ENCODE results near the gene ZDHHC4. TPM values are rescaled to one million over a fixed set of nuclear protein-coding genes. Genes with fewer than 3 reads are reported as not detected.

Gene ZDHHC4
- total RNA-seq, 4 donors from 2014 or later = 6.4 to 53.8 (median 26.1) TPM

GRCh38 chr7:6615723-6616555 lies 38.7 kb downstream of the ZDHHC4 start:
- no peak for DNase-seq
- peaks cover 0 to 34% (median 7%) of the 10 kb centered on the region in 4 donors for H3K4me1 ChIP-seq
- no peaks in the 10 kb centered on the region for H3K9me3 ChIP-seq
- 19% methylated on average over 28 of the region's 63 CpGs; no CpG with 5 or more reads in 1 of the 2 donors for WGBS, 2 donors (ENCODE audit: low coverage in 1 of 2)
- intact Hi-C loops (cut with DNase I; ENCODE audit: low total_unique reads) (no loop called here), in situ Hi-C loops (cut with MboI; ENCODE audit: low pct_ligation_motif_present in 1 of 4, low pct_unique_long_range_greater_than_20kb in 1 of 4, low sequenced_read_pairs in 3 of 4) (no loop called here)
- no peak for TF ChIP-seq CTCF (IDR thresholded peaks at IDR 0.05)
- no peak for TF ChIP-seq POLR2A (IDR thresholded peaks at IDR 0.05)
- TF ChIP-seq EP300 (IDR thresholded peaks at IDR 0.05; ENCODE audit: low read depth) = no peak
- TF ChIP-seq POLR2AphosphoS5 (IDR thresholded peaks at IDR 0.05) = no peak
- peak overlapping the region; percentile 56 to 86 (median 66) for H3K4me3 ChIP-seq
- H3K27ac ChIP-seq = peak overlapping the region in 2 of 4 donors; percentile 22 to 39
- no peaks in the 10 kb centered on the region for H3K36me3 ChIP-seq
- H3K27me3 ChIP-seq = peaks cover 32% of the 10 kb centered on the region

- no peaks in the 10 kb centered on the region for H3K9me3 ChIP-seq
- H3K4me3 ChIP-seq = no peak overlapping the region
- intact Hi-C loops (cut with DNase I; ENCODE audit: low total_unique reads) (no loop called here), in situ Hi-C loops (cut with MboI; ENCODE audit: low pct_ligation_motif_present in 1 of 4, low pct_unique_long_range_greater_than_20kb in 1 of 4, low sequenced_read_pairs in 3 of 4) (no loop called here)
- H3K36me3 ChIP-seq = no peaks in the 10 kb centered on the region
- peaks cover 32% of the 10 kb centered on the region for H3K27me3 ChIP-seq
- no peak for TF ChIP-seq POLR2A (IDR thresholded peaks at IDR 0.05)
- TF ChIP-seq POLR2AphosphoS5 (IDR thresholded peaks at IDR 0.05) = no peak
- no peak for TF ChIP-seq EP300 (IDR thresholded peaks at IDR 0.05; ENCODE audit: low read depth)
- TF ChIP-seq CTCF (IDR thresholded peaks at IDR 0.05) = no peak
- DNase-seq = no peak
- H3K27ac ChIP-seq = no peak overlapping the region
- WGBS, 2 donors (ENCODE audit: low coverage in 1 of 2) = 93% methylated on average over 20 of the region's 20 CpGs; no CpG with 5 or more reads in 1 of the 2 donors
- H3K4me1 ChIP-seq = peaks cover 0 to 34% (median 7%) of the 10 kb centered on the region in 4 donors
These were observed 39.8 kb downstream of the ZDHHC4 start for GRCh38 chr7:6616854-6617643.

- in situ Hi-C loops (cut with MboI; ENCODE audit: low pct_ligation_motif_present in 1 of 4, low pct_unique_long_range_greater_than_20kb in 1 of 4, low sequenced_read_pairs in 3 of 4) = no loop called here
- Histone ChIP-seq H3K4me1 (peaks cover 0 to 34% (median 7%) of the 10 kb centered on the region in 4 donors), H3K4me3 (no peak overlapping the region), H3K27me3 (peaks cover 29% of the 10 kb centered on the region), H3K27ac (no peak overlapping the region), H3K36me3 (no peaks in the 10 kb centered on the region), H3K9me3 (no peaks in the 10 kb centered on the region)
- intact Hi-C loops (cut with DNase I; ENCODE audit: low total_unique reads) = no loop called here
- no peak for TF ChIP-seq EP300 (IDR thresholded peaks at IDR 0.05; ENCODE audit: low read depth)
- no peak for TF ChIP-seq POLR2A (IDR thresholded peaks at IDR 0.05)
- no peak for TF ChIP-seq POLR2AphosphoS5 (IDR thresholded peaks at IDR 0.05)
- no peak for TF ChIP-seq CTCF (IDR thresholded peaks at IDR 0.05)
- WGBS, 2 donors (ENCODE audit: low coverage in 1 of 2) = 69 to 74% methylated on average over 4 of the region's 4 CpGs
- no peak for DNase-seq
These were observed 41.4 kb downstream of the ZDHHC4 start for GRCh38 chr7:6618621-6619020.

- in situ Hi-C loops (cut with MboI; ENCODE audit: low pct_ligation_motif_present in 1 of 4, low pct_unique_long_range_greater_than_20kb in 1 of 4, low sequenced_read_pairs in 3 of 4) = no loop called here
- H3K4me3 ChIP-seq = no peak overlapping the region
- WGBS, 2 donors (ENCODE audit: low coverage in 1 of 2) = 58 to 66% methylated on average over 2 to 3 of the region's 3 CpGs
- no peaks in the 10 kb centered on the region for H3K36me3 ChIP-seq
- H3K9me3 ChIP-seq = no peaks in the 10 kb centered on the region
- H3K27ac ChIP-seq = no peak overlapping the region
- no peak for DNase-seq
- intact Hi-C loops (cut with DNase I; ENCODE audit: low total_unique reads) = no loop called here
- TF ChIP-seq CTCF (IDR thresholded peaks at IDR 0.05) = no peak
- no peak for TF ChIP-seq POLR2A (IDR thresholded peaks at IDR 0.05)
- no peak for TF ChIP-seq EP300 (IDR thresholded peaks at IDR 0.05; ENCODE audit: low read depth)
- TF ChIP-seq POLR2AphosphoS5 (IDR thresholded peaks at IDR 0.05) = no peak
- peaks cover 15% of the 10 kb centered on the region for H3K27me3 ChIP-seq
- peaks cover 0 to 31% (median 7%) of the 10 kb centered on the region in 4 donors for H3K4me1 ChIP-seq
These were observed 42.7 kb downstream of the ZDHHC4 start for GRCh38 chr7:6619961-6620360.

Data from transverse colon (tissue), 4 donors.